ENCODE data around the gene CTBP1. TPM values are rescaled to one million over a fixed set of nuclear protein-coding genes. Genes with fewer than 3 reads are reported as not detected.

The CTBP1 gene
- total and polyA plus RNA-seq, 9 of the 15 experiments (the other 6 are each of a cell fraction or from before 2014, with no cell fraction given), result 14.5 to 162 (median 68.2) TPM

DNA sequence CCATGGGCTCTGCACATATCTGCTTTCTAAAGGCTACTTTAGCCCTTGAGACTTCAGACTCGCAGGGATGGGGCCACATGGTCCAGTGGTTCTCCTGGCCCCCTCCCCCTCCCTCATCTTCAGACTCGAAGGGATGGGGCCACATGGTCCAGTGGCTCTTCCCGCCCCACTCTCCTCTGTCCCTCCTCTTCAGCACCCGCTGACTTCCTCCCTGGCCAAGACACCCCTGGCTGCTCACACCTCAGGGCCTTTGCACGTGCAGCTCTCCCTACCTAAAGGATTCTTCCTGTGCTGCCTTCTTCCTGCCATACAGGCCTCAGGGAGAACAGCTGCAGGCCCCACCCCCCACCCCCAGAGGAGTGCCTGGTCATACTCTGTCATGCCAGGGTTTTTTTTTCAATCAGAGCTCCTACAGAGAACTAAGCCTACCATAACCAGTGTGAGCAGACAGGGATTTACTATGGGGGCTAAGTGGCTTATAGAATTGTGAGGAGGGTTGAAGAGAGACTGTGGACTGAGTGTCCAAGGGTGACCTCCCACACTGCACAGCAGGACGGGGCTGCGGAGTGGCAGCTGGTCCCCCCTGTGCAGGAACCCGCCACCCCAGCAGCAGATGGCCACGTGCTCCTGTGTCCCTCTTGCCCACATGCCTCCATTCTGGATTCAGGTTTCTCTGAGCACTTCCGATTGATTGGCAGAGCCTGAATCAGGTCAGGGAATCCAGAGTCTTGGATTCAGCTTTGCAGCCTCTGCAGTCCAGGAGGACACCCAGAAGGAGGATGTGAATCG, 70.4 kb downstream of the CTBP1 start:
- no peak overlapping the region for H3K27ac ChIP-seq (ENCODE audit: extremely low read depth, low read depth, low read length)
- in situ Hi-C loops (cut with MboI) (no loop called here), intact Hi-C loops (cut with micrococcal nuclease) (no loop called here)
- H2AFZ ChIP-seq (ENCODE audit: low read depth, low read length), result 0 out of 2 replicates have a peak overlapping the region, but pooled peaks have one; percentile 44
- H4K20me1 ChIP-seq (replicated peaks; ENCODE audit: control insufficient read depth, insufficient read depth, low read length), result no peaks in the 10 kb centered on the region
- peak overlapping the region in 1 of 2 experiments; percentile 8; a peak in 1 of 4 replicates for H3K9ac ChIP-seq (ENCODE audit: insufficient read depth in 1 of 2, low read depth in 2 of 2, low read length in 2 of 2)
- no peak for DNase-seq (ENCODE audit: extremely low read depth in 1 of 4, low spot score in 3 of 4)
- peak; percentile 16; the same call in 2 of the 3 replicates for ATAC-seq
- H3K4me3 ChIP-seq, result no peak overlapping the region
- peaks cover 9 to 34% of the 10 kb centered on the region in 2 experiments; a peak in 4 of 5 replicates for H3K4me1 ChIP-seq (replicated peaks in 1 of 2; ENCODE audit: control insufficient read depth in 2 of 2, insufficient read depth in 2 of 2, low read length in 2 of 2)
- H3K27me3 ChIP-seq (ENCODE audit: control insufficient read depth in 2 of 2, insufficient read depth in 2 of 2, low read length in 2 of 2), result no peaks in the 10 kb centered on the region
- H3K36me3 ChIP-seq (ENCODE audit: control insufficient read depth, insufficient read depth, low read length), result no peaks in the 10 kb centered on the region
- ChIA-PET CTCF (ENCODE audit: low intra/inter-chr PET ratio) (no interaction called here), POLR2A (no interaction called here)
- no peaks in the 10 kb centered on the region for H3K9me1 ChIP-seq (ENCODE audit: control insufficient read depth, insufficient read depth, low read length)
- H3K4me2 ChIP-seq (ENCODE audit: insufficient read depth, low read length), result peak overlapping the region; percentile 53
- H3K9me3 ChIP-seq (replicated peaks; ENCODE audit: control insufficient read depth, insufficient read depth, low read depth, low read length), result peaks cover 8% of the 10 kb centered on the region
- H3K79me2 ChIP-seq (ENCODE audit: control insufficient read depth, insufficient read depth, low read length), result no peaks in the 10 kb centered on the region
- WGBS (ENCODE audit: insufficient coverage, low coverage, missing lambda C conversion rate), result 27% methylated on average over 8 of the region's 11 CpGs
- no TSS peak for BruUV-seq (replicated peaks)
- FAIRE-seq, result no peak
- TF ChIP-seq, protein P1, sequence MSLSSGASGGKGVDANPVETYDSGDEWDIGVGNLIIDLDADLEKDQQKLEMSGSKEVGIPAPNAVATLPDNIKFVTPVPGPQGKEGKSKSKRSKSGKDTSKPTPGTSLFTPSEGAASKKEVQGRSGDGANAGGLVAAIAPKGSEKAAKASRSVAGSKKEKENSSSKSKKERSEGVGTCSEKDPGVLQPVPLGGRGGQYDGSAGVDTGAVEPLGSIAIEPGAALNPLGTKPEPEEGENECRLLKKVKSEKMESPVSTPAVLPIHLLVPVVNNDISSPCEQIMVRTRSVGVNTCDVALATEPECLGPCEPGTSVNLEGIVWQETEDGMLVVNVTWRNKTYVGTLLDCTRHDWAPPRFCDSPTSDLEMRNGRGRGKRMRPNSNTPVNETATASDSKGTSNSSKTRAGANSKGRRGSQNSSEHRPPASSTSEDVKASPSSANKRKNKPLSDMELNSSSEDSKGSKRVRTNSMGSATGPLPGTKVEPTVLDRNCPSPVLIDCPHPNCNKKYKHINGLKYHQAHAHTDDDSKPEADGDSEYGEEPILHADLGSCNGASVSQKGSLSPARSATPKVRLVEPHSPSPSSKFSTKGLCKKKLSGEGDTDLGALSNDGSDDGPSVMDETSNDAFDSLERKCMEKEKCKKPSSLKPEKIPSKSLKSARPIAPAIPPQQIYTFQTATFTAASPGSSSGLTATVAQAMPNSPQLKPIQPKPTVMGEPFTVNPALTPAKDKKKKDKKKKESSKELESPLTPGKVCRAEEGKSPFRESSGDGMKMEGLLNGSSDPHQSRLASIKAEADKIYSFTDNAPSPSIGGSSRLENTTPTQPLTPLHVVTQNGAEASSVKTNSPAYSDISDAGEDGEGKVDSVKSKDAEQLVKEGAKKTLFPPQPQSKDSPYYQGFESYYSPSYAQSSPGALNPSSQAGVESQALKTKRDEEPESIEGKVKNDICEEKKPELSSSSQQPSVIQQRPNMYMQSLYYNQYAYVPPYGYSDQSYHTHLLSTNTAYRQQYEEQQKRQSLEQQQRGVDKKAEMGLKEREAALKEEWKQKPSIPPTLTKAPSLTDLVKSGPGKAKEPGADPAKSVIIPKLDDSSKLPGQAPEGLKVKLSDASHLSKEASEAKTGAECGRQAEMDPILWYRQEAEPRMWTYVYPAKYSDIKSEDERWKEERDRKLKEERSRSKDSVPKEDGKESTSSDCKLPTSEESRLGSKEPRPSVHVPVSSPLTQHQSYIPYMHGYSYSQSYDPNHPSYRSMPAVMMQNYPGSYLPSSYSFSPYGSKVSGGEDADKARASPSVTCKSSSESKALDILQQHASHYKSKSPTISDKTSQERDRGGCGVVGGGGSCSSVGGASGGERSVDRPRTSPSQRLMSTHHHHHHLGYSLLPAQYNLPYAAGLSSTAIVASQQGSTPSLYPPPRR (CRISPR knock-in tag; IDR thresholded peaks at IDR 0.05; ENCODE audit: borderline replicate concordance), result no peak
- TF ChIP-seq PHF8 (IDR thresholded peaks at IDR 0.05; ENCODE audit: borderline replicate concordance, low read length), result no peak
- no peak for TF ChIP-seq FOXK1 (CRISPR knock-in tag; IDR thresholded peaks at IDR 0.05; ENCODE audit: borderline replicate concordance)
- no peak for TF ChIP-seq ARID2 (IDR thresholded peaks at IDR 0.05)
- TF ChIP-seq ZNF707 (CRISPR knock-in tag; conservative IDR thresholded peaks at IDR 0.05), result no peak
- TF ChIP-seq FOXK2 (conservative IDR thresholded peaks at IDR 0.05 in 1 of 2, IDR thresholded peaks at IDR 0.05 in 1 of 2; ENCODE audit: low read depth in 2 of 2), result no peak
- TF ChIP-seq, protein P2, sequence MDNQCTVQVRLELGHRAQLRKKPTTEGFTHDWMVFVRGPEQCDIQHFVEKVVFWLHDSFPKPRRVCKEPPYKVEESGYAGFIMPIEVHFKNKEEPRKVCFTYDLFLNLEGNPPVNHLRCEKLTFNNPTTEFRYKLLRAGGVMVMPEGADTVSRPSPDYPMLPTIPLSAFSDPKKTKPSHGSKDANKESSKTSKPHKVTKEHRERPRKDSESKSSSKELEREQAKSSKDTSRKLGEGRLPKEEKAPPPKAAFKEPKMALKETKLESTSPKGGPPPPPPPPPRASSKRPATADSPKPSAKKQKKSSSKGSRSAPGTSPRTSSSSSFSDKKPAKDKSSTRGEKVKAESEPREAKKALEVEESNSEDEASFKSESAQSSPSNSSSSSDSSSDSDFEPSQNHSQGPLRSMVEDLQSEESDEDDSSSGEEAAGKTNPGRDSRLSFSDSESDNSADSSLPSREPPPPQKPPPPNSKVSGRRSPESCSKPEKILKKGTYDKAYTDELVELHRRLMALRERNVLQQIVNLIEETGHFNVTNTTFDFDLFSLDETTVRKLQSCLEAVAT (IDR thresholded peaks at IDR 0.05), result 0 out of 4 replicates have a peak, but pooled peaks of 1 of the 2 experiments have one; percentile 21
- no peak for TF ChIP-seq ZEB2 (IDR thresholded peaks at IDR 0.05)
- TF ChIP-seq, protein P3, sequence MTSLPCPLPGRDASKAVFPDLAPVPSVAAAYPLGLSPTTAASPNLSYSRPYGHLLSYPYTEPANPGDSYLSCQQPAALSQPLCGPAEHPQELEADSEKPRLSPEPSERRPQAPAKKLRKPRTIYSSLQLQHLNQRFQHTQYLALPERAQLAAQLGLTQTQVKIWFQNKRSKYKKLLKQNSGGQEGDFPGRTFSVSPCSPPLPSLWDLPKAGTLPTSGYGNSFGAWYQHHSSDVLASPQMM (CRISPR knock-in tag; IDR thresholded peaks at IDR 0.05), result no peak
- no peak for TF ChIP-seq TBL1XR1 (IDR thresholded peaks at IDR 0.05; ENCODE audit: low read length in 2 of 2)
- TF ChIP-seq ZNF12 (CRISPR knock-in tag; IDR thresholded peaks at IDR 0.05), result no peak
- TF ChIP-seq, protein P4, sequence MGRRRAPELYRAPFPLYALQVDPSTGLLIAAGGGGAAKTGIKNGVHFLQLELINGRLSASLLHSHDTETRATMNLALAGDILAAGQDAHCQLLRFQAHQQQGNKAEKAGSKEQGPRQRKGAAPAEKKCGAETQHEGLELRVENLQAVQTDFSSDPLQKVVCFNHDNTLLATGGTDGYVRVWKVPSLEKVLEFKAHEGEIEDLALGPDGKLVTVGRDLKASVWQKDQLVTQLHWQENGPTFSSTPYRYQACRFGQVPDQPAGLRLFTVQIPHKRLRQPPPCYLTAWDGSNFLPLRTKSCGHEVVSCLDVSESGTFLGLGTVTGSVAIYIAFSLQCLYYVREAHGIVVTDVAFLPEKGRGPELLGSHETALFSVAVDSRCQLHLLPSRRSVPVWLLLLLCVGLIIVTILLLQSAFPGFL (CRISPR knock-in tag; IDR thresholded peaks at IDR 0.05), result no peak
- TF ChIP-seq COPS2 (conservative IDR thresholded peaks at IDR 0.05), result no peak
- TF ChIP-seq KDM1A (IDR thresholded peaks at IDR 0.05), result peak in 1 of 2 experiments; percentile 71; a peak in 1 of 4 replicates

Measured in K562 (cell line).